Stimulated activated CD8-positive, alpha-beta memory T cell treated with anti-CD3 and anti-CD28 coated beads, Interleukin-4, amount 100 ng/mL, for 48 hours (primary cell): Measurements from ENCODE around the gene HMHB1.

Experiments used
- DNase-seq: peaks from one replicate; pipeline ENCODE4 v3.0.0-alpha.2; 2020

HMHB1 gene

DNA sequence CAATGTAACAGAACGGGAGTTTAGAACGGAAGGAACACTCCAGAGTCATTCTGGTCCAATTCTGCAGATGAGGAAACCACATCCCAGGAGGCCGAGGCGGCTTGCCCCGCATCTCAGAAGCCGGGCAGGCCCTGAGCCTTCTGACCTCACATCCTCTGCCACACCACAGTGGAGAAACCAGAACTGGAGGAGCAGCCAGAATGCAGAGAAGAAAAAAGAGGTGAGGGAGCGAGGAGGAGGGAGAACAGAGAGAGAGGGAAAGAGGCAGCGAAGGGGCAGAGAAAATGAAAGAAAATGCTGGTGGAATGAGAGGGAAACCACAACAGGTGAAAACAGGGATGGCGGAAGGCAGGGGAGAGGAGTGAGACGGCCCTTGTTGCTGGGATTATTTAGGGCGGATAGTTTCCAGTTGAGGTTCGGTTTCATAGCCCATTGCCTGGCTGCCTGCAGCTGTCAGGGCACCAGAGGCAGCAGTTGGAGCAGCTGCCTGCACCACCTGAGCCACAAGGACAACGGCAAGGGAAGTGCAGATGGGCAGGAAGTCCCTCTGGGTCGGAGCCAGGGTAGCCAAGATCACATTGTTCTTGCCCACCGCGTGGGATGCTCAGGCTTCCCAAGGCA is at the start of gene HMHB1:
TSS of gene HMHB1 (plus strand) at position 77 of the 621 bp plus-strand sequence.
- no peak for DNase-seq

- DNase-seq, result no peak
These were observed 49.2 kb upstream of the HMHB1 start for GRCh38 chr5:143762636-143763220.

GRCh38 chr5:143767162-143767561 is 44.8 kb upstream of the HMHB1 start:
- DNase-seq, result no peak

DNA sequence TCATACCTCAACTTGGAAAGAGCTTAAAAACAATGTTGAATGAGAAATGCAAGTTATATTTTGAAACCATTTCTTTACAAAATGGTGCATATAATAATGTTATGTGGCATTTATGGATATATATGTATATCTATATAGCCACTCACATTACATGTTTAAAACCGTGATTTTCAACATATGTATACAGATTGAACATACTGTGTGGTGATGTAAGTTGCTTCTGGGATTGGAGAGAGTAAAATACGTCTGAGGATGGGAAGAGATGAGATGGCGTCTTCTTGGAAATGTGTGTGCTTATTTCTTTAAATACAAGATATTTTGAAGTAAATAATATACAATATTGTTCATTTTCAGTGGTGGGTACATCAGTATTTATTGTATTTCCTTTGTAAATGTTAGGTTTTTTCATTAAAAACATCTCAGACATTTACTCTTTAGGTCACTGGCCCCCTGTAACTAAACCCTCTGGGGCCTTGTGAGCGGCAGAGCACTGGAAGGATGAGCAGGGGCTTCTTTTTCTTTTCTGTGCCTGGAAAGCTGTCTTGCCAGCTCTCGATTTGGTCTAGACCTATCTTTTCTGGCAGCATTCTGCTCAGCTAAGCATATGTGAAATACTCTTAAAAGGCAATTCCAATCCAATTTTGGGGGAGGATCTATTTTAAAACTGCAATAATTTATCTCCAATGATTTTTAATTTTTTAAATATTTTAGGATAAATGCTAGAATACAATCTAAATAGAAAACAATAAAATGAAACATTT is 42.8 kb upstream of the HMHB1 start:
- DNase-seq, result no peak

DNA sequence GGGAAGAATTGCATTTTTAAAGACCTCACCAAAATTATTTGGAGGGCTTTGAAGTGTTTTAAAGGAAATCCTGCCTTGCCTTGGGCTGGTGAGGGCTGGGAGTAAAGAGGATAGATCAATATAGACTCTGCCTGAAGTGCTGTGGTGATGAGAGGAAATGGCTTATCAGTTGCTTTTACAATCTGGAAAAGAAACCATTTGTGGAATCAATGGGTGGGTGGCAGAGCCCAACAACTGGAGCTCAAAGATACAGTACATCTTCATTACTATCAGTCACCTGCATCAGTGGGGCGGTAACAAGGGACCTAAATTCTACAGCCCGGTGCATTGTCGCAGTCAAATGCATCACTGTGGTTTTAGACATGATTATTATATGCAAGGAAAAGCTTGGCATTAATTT is 41.5 kb upstream of the HMHB1 start:
- DNase-seq, result no peak

DNA sequence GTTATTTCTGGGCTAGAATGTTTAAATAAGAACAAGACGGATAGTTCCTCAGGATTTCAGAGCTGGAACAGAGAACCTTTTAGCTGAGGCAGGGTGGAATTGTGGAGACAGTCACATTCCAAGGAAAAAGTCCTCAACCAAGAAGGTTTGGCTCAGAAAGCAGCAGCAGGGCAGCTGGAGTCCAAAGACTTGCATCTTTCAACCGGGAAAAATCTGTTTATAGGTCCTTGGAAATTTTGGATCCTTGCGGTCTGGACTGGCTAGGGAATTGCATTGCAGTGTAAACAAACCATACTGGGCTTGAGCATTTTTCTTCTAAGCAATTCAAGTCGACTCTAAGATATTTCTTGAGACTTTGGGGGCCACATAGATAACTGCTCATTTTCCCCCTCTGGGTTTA is 40.8 kb upstream of the HMHB1 start:
- DNase-seq, result no peak

GRCh38 chr5:143771602-143772001 is 40.4 kb upstream of the HMHB1 start:
- DNase-seq, result no peak

- no peak for DNase-seq
These were observed 39.3 kb upstream of the HMHB1 start for GRCh38 chr5:143772621-143773020.

DNA sequence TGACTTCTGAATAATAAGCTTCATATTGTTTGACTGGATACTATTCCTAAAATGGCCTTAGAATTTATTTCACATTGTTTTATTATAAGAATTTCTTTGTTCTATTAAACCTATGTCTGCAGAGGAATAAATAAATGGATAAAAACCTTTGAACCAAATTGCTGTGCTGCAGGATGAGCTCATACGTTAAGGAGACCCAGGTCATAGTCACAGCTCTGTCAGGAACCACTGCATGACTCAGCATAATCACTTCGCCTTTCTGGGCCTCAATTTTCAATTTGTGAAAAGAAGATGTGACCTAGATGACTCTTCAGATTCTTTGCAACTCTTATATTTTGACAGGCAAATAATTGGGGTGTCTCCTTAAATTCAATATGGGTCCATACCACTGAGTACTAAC is 36.7 kb upstream of the HMHB1 start:
- DNase-seq, result no peak

DNA sequence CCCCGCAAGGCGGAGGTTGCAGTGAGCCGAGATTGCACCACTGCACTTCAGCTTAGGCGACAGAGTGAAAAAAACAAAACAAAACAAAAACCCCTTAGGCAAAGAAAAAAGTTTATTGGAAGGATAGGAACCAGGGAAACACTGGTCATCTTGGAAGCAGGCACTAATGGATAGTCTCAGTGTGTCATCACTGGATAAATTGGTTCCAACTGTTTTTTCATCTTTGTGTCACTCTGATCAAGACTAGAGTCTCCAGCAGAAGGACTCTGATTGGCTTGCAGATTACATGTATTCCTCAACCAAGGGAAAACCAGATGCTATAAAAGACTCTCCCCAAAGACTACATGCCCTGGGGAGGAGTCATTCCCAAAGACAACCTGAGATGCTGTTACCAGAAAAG is 35.0 kb upstream of the HMHB1 start:
- DNase-seq, result no peak

- no peak for DNase-seq
These were observed 32.5 kb upstream of the HMHB1 start for GRCh38 chr5:143779506-143779905.

- no peak for DNase-seq
These were observed 29.9 kb upstream of the HMHB1 start for GRCh38 chr5:143781993-143782520.

DNA sequence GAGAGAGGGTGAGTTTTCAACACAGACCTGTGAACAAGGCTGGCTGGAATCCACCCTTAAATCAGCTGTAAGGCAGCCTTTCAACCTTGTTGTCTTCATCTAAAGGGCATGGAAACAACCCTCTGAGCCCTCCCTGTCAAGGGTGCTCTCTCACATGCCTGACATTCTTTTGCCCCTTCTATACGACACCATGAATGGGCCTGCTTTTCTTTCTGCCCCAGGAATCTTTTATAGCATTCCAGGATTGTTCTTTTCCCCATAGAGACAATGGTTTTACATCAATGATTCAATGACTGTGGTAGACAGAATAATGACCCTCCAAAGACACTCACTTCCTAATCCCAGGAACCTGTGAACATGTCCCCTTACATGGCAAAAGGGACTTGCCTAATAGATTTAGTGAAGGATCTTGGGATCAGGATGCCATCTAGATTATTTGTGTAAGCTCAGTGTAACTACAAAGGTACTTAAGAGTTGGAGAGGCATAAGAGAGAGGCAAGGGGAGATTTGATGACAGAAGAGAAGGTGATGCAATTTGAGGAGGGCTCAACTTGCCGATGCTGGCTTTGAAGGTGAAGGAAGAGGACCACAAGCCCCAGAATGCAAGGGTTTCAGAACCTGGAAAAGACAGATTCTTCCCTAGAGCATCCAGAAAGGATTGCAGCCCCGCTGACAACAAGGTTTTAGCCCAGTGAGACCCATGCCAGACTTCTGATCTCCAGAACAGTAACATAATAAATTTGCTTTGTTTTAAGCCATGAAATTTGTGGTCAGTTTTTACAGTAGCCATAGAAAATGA is 29.2 kb upstream of the HMHB1 start:
- DNase-seq, result no peak

GRCh38 chr5:143788401-143788800 is 23.6 kb upstream of the HMHB1 start:
- no peak for DNase-seq

DNA sequence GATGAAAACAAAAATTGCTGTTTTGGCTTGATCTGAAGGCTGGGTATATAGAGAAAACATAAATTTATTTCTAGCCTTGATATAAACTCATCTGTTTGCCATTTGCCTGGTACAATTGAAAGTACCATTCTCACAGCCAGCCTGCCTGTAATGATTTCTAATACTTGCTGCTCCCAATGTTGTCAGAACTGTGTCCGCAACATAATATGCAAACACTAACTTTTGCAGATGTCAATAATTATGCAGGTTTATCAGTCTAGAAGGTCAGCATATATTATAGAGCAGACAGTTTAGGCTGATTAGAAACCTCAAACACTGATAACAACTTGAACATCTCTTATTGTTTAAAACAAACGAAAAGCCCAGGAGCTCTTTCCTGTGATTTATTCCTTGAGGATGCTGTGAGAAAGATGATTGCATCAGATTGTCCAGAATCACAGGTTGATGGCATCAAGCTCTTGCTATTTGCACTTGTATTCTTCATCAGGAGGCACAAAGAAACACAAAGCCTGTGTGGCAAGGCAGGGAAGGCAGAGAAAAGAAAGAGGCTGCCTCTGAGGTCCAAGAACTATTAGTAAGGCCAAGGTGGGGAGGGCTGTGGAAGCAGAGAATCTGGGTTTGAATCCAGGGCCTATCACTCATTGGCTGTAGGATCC is 21.4 kb upstream of the HMHB1 start:
- no peak for DNase-seq

- DNase-seq, result no peak
These were observed 19.9 kb upstream of the HMHB1 start for GRCh38 chr5:143791848-143792731.

GRCh38 chr5:143793249-143793648 is 18.7 kb upstream of the HMHB1 start:
- no peak for DNase-seq

GRCh38 chr5:143796125-143796524 is 15.8 kb upstream of the HMHB1 start:
- DNase-seq, result no peak

DNA sequence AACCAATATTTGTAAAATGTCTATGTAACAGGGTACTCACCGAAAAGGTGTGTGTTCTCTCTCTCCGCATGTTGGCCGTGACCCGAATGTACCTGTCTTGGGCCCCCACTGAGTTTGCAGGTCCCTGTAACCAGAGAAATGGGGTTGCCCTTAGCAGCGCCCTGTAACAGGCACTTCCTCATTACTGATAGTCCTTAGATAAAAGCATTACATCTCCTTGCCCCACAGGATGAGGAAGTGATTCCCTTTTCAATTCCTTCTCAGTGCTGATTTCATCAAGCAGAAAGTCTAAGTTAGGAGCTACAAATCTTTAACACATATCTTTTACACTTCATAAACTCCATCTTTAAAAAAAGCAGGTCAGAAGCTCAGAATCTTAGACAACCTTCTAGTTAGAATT is 15.2 kb upstream of the HMHB1 start:
- no peak for DNase-seq

DNA sequence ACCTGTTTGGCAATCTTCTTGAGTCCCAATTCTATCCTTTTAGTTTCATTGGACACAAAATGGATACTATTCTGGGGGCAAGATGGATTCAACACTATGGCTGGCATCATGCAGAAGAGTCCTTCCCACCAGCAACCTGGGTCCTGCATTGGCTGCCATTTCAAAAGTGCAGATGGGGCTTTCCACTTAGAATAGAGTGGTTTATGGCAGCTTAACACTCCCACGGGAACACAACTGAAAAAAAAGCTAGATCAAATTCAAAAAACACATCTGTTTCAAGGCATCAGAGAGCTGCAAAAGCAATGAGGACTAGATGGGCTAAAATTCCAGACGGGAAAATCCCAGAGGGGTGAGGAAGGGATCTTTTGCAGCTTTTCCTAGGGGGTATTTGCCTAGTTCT is 11.2 kb upstream of the HMHB1 start:
- DNase-seq, result no peak

- DNase-seq, result no peak
These were observed 10.6 kb upstream of the HMHB1 start for GRCh38 chr5:143801252-143801939.
